ENCODE measurements around the gene BID.

DNA sequence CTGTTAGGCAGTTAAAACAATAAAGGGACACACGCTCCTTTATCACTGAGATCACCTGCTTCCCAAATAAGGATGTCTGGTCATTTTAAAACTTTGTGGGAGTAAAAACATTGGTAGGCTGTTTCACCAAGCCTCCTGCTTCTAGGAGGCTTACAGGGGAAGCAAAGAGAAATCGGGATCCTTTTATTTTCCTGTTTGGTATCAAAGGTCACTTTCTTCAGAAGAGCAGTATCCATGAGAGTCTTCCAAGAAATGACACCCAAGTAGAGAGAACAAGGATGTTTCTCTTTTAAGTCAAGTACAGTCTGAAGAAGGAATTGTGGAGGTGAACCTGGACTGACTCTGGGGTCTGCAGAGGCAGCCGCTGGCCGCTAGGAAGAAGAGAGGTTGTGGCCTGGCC is 36.9 kb upstream of the BID start:
- TF ChIP-seq, protein P1, sequence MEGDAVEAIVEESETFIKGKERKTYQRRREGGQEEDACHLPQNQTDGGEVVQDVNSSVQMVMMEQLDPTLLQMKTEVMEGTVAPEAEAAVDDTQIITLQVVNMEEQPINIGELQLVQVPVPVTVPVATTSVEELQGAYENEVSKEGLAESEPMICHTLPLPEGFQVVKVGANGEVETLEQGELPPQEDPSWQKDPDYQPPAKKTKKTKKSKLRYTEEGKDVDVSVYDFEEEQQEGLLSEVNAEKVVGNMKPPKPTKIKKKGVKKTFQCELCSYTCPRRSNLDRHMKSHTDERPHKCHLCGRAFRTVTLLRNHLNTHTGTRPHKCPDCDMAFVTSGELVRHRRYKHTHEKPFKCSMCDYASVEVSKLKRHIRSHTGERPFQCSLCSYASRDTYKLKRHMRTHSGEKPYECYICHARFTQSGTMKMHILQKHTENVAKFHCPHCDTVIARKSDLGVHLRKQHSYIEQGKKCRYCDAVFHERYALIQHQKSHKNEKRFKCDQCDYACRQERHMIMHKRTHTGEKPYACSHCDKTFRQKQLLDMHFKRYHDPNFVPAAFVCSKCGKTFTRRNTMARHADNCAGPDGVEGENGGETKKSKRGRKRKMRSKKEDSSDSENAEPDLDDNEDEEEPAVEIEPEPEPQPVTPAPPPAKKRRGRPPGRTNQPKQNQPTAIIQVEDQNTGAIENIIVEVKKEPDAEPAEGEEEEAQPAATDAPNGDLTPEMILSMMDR (IDR thresholded peaks at IDR 0.05): no peak
- no peak for TF ChIP-seq POLR2A (IDR thresholded peaks at IDR 0.05)

Measured in Peyer's patch (tissue), 4 donors.